NCI-H2107 treated with DMSO at 0.1 percent for 48 hours (cell line): Measurements from ENCODE around the gene CNN2.
A peak's percentile ranks its signal among the peaks of the same experiment; 100 is the strongest.

ENCODE experiments used
- DNase-seq: peaks from one replicate; lab custom pipeline; 2025; ENCODE audit not compliant: unreplicated experiment; lab: John Stamatoyannopoulos, UW

Gene CNN2

DNA sequence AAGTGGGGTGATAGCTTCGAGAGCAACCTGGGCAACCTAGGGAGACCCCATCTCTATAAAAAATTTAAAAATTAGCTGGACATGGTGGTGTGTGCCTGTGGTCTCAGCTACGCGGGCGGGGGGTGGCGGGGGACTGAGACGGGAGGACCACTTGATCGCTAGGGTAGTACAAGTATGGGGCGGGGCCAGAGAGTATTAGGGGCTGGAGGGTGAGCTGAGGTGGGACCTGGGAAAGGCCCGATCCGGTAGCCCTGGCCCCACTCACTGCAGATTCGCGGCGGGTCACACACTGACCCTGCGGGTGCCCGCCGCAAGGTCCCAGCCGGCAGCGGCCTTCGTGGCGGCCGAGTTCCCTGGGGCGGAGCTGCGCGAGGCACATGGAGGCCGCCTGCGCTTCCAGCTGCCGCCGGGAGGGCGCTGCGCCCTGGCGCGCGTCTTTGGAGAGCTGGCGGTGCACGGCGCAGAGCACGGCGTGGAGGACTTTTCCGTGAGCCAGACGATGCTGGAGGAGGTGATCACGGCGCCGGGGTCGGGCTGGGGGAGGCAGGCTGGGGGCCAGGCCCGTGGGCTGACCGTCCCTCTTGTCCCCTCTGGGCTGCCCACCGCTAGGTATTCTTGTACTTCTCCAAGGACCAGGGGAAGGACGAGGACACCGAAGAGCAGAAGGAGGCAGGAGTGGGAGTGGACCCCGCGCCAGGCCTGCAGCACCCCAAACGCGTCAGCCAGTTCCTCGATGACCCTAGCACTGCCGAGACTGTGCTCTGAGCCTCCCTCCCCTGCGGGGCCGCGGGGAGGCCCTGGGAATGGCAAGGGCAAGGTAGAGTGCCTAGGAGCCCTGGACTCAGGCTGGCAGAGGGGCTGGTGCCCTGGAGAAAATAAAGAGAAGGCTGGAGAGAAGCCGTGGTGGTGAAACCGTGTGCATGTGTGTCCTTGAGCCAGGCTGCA, 38.5 kb downstream of the CNN2 start:
- DNase-seq, result no peak

DNA sequence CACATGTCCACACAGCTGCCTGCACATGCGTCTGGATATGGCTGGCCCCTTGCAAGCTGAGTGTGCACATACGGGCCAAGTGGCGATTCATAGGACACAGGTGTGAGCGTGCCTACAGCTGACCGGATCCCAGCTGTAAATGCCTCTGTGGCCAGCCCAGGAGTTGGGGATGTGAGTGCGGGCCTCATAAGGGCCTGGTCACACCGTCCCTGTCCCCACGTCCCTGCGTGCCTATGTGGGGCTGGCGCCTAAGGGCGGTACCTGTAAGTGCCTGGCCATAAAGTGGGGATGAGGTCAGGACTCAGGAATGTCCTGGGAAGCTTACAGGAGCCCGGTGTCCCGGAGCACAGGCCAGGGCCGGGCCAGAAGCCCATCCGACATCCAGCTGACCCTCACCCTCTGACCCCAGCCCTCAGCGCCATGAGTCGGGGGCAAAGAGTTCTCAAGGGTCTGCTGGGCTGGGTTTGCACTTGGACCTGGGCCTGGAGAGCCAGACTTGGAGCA, 39.2 kb downstream of the CNN2 start:
- DNase-seq, result no peak

DNA sequence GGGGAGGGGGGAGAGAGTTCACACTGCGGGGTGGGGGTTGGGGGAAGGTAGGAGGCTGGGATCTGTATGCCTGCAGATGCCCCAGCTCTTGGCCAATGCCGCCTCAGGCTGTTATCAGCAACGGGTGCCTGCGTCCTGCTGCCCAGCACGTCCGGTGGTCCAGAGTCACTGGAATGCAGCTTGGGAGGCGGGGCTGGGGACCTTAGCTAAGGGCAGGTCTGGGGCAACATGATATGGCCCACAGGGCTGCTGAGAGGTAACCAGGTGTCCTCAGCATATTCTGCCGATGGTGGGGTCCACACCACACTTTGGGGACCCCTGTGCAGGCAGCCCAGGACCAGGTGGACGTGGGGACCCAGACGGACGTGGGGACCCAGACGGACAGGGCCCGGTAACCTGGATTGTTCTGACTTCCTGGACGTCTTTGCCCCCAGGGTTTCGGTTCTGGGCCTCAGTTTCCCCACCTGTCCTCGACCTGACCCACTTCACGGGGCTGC, 39.9 kb downstream of the CNN2 start:
- no peak for DNase-seq

DNA sequence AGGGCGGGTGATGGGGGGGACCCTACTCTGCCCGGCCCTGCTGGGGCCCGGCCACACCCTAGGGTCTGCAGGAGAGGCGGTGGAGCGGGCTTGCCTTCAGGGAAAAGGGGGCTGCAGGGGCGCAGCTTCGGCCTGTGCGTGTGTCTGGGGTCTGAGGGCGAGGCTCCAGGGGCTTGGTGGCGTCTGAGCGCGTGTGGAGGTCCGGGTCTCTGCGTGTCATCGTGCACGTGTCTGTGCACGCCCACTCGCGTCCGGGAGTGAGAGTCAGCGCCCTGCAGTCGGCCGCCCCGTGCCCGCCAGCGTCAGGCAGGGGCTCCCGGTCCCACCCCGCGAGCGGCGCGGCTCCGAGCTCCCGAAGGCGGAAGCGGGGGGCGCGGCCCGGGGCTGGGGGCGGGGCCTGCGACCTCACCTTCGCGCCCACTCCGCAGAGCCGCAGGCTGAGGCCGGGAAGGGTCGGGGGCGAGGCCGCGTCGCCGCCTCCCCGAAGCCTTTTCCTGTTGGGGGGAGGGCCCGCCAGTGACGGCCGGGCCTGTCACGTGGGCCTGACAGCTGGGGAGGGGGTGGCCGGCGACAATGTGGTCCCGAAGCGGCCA, 40.4 kb downstream of the CNN2 start, which contains the start of gene ARHGAP45:
Gene ARHGAP45, plus strand, starts transcription at position 420 of the 593 bp plus-strand sequence. CDS start 239 bp downstream, outside the sequence.
- DNase-seq, result no peak

DNA sequence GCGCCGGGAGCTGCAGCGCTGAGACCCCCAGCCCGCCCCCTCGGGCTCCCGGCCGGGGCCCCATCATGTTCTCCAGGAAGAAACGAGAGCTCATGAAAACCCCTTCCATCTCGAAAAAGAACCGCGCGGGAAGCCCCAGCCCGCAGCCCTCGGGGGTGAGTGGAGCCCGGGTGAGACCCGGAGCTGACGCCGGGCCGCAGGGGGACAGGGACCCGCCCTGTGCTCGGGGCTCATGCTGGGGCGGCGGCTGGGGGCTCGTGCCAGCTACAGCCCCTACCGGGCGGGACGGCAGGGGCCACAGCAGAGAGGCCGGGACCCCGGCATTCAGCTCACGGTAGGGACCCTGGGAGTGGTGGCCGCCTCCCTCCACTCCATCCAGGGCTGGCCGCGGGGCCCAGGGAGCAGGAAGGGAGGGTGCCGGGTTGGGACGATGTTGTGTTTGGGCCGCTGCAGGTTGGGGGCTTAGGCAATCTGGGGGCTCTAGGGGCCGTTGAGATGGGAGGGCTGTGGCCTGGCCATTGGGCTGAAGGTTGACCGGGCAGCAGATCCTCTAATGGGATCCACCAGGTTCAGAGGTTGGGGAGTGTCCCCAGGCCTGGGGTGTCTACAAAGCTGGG, 41.0 kb downstream of the CNN2 start:
- DNase-seq, result no peak

DNA sequence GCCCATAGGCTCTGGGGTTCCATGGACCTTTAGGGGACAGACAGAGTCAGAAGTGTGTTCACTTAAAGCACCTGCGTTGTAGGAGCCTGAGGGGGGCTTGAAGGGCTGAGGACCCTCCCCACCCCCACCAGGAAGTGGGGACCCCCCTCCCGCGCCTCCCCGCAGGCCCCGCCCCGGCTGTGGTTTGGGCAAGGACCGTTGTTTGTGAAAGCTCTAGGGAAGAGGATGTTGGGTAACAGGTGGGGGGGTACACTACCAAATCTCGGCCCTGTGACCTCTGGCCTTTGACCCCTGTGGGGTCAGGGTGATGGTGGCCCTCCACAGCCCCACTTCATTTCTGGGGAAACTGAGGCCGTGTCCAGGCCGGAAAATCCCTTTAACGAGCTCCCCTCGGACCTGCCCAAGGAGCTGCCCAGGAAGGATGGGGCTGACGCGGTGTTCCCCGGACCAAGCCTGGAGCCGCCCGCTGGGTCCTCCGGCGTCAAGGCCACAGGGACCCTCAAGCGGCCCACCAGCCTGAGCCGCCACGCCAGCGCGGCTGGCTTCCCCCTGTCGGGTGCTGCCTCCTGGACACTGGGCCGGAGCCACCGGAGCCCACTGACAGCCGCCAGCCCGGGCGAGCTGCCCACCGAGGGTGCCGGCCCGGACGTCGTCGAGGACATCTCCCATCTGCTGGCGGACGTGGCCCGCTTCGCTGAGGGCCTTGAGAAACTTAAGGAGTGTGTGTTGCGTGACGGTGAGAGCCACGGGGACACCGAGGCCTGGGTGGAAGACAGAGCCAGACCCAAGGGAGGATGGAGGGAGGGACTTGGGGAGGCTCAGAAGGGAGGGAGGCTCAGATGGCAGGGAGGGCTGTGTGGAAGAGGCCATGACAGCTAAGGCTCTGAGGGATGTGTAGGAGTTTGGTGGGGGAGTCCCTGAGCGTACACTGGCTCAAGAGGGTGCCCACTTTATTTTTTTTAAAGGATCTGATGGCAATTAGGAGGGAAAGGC, 41.9 kb downstream of the CNN2 start:
- no peak for DNase-seq

DNA sequence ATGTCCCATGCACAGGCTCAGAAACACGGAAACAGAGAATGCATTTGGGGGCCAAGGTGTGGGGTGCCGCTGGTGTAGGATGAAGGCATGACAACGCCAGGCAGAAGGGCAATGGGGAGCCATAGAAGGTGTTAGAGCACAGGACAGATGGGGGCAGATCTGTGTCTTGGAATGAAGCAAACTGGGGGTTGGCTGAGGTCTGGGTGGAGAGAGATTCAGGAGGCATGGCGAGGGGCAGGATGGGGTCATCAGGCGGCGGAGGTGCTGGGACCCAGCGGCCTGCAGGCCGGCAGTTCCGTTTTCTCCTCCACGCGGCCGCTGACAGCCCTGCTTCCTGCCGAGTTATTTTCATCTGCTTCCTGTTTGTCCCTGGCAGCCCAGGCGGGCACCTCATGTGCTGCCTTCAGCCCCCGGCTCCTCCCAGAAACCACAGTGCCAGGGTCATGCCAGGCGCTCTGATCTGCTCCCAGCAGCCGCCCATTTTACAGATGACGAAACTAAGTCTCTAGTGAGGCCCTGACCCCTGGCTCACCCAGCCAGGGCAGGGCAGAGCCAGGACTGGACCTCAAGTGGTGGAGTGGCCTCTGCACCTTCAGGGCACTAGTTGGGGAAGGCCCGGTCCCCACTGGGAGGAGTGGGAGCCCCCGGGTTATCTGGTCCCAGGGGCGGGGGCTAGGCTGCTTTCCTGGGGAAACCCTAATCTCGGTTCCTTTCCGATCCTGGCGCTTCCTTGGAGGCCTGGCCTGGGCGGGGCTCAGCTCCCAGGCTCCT, 42.8 kb downstream of the CNN2 start:
- no peak for DNase-seq

DNA sequence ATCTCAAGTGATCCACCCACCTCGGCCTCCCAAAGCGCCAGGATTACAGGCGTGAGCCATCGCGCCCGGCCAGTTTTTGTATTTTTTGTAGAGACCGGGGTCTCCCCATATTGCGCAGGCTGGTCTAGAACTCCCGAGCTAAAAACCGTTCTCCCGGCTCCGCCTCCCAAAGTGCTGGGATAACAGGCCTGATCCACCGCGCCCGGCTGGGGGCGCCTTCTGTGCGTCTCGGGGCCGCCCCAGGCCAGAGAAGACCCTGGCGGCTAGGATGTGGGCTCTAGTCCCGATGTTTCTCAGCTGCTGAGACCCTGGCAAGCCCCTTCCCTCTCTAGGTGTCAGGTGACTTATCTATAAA, 44.1 kb downstream of the CNN2 start:
- DNase-seq, result no peak

DNA sequence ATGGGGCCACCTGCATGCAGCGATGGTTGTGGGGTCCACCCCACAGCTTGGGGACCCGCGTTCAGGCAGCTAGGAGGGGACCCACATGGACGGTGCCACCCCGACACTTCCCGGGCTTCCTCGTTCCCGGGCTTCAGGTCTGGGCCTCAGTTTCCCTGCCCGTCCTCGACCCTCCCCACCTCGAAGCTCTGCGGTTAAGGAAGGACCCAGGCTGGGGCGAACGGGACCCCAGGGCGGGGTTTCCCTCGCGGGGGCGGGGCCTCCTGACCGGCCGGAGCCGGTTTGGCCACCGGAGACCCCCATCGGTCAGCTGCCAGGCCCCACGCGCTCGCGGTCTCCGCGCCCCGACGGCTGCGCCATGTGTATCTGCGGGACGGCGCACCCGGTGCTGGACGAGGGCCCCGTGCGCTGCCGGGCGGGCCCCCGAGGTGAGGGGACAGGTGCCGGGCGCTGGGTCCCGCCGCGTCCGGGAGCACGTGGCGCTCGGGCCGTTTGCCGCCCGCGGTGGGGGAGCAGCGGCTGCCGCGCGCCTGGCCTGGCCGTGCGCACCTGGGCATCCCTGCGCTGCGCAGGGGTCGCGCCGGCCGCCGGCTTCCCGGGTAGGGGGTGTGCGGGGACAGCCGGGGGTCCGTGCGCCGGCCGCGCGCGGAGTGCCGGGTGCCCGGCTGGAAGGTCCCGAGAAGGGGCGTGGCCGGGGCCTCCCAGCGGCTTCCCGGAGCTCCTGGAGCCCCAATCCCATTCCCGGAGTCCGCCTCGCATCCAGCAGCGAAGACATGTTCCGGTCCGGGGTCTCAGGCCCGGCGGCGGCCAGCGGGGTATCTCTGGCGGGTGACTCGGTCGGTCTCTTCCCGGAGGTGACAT, 44.8 kb downstream of the CNN2 start:
- no peak for DNase-seq

DNA sequence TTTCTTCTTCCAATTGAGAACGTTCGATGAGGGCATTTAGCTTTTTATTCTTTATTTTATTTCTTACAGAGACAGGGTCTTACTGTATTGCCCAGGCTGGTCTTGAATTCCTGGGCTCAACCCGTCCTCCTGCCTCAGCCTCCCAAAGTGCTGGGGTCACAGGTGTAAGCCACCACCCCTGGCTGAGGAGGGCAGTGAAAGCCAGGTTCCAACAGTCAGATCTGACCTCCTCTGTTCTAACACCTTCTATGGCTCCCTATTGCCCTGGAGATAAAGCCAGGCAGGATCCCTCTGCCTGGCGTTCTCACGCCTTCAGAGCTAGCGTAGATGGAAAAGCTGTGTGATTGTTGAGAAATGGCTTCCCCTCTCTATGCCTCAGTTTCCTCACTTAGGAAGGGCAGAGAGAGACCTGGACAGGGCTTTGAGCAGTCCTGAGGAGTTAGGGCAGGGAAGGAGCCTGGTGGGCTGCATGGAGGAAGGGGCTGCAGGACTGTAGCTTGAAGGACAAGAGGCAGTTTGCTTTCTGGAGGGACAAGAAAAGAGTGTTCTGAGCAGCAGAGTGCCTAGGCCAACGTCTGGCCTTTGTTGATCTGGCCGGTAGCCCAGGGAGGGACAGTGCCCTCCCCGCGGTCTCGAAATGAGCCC, 46.1 kb downstream of the CNN2 start:
- no peak for DNase-seq

DNA sequence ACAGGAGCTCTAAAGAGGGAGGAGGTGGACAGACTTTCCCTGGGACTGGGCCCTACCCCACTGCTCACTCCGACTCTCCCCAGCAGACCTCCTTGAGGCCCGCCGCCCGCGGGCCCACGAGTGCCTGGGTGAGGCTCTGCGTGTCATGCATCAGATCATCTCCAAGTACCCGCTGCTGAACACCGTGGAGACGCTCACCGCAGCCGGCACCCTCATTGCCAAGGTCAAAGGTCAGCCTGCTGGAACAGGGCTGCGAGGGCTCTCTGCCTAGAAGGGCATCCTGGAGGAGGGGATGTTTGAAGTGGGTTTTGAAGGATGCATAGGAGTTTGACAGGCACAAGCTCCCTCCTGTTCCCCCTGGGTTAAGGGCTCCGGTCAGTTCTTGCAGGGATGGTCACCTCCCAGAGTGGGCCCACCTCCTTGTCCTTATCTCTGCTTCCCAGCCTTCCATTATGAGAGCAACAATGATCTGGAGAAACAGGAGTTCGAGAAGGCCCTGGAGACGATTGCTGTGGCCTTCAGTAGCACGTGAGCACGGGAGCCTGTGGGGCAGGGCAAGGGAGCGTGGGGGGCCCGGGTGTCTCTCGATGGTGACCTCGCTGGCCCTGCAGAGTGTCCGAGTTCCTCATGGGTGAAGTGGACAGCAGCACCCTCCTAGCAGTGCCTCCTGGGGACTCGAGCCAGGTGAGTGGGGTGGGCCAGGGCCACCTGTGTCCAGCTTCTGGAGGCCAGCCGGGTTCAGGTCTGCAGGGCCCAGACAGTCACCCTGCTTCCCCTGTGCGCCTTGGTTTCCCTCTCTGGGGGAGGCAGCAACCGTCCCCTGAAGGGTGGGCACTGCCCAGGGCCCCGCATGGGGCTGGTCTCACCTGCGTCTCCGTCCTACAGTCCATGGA, 46.9 kb downstream of the CNN2 start:
- no peak for DNase-seq

DNA sequence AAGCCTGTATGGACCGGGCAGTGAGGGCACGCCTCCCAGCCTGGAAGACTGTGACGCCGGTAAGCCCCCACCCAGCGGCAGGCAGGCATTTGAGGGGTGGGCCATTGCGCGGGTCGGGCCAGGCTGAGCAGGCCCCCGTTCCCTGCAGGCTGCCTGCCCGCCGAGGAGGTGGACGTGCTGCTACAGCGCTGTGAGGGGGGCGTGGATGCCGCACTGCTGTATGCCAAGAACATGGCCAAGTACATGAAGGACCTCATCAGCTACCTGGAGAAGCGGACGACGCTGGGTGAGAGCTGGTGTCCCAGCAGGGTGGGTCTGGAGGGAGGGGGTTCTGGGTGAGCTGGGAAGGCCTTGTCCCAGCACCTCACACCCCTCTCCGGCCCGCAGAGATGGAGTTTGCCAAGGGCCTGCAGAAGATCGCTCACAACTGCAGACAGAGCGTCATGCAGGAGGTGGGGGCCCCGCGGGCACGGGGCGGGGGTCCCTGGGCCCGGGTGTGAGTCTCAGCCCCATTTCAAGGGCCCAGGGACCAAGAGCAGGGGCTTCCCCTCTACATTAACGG, 47.6 kb downstream of the CNN2 start:
- no peak for DNase-seq

DNA sequence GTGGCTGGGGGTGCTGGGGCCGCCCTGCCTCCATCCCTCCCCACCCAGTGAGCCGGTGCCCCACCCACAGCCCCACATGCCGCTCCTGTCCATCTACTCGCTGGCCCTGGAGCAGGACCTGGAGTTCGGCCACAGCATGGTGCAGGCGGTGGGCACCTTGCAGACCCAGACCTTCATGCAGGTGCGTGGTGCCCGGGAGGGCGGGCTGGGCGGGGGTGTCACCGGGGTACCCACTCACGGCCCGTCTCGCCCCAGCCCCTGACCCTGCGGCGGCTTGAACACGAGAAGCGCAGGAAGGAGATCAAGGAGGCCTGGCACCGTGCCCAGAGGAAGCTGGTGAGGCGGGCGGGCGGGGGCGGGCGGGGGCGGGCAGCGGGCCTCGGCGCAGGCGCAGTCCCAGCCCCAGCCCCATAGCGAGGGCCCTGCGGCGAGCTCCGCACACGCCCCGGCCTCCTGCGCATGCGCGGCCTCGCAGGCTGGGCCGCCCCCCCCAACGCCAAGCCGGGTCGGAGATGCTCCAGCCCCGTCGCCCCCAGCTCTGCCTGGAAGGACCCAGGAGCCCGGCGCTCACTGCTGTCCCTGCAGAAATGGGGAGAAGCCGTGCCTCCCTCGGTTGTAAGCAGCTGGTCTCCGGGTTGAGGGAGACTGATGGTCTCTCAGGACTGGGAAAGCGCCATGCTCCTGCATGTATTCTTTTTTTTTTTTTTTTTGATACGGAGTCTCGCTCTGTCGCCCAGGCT, 48.3 kb downstream of the CNN2 start:
- DNase-seq, result peak; percentile 65

DNA sequence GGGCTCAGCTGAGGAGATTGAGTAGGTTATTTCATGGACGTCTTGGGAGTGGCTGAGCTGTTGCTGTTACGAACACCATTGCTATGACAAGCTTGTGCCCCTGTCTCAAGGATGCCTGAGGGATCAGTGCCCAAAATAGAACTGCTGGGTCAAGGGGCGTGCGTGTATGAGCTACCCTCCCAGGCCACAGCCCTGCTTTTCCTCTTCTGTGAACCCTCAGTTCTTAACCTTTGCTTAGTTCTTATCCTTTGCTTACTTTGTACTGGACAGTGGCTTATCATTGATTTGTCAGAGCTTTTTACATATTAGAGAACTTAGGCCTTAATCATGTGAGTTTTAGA, 49.6 kb downstream of the CNN2 start:
- DNase-seq, result no peak

DNA sequence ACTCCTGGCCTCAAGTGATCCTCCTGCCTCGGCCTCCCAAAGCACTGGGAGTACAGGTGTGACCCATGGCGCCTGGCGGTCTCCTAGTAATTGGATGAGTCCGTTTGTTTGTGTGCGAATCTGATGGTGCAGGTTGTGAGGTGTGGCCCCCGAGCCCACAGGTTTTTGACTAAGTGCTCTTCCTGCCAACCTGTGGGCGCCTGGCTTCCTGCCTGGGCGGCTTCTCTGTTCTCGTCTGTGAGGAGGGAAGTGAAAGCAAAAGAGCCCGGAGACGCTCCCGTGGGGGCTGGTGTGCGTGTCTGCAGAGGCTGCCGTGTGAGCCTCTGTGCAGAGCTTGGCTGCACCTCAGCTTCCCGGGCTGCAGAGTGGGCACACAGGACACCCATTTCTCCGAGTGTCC, 50.5 kb downstream of the CNN2 start:
- DNase-seq, result no peak

DNA sequence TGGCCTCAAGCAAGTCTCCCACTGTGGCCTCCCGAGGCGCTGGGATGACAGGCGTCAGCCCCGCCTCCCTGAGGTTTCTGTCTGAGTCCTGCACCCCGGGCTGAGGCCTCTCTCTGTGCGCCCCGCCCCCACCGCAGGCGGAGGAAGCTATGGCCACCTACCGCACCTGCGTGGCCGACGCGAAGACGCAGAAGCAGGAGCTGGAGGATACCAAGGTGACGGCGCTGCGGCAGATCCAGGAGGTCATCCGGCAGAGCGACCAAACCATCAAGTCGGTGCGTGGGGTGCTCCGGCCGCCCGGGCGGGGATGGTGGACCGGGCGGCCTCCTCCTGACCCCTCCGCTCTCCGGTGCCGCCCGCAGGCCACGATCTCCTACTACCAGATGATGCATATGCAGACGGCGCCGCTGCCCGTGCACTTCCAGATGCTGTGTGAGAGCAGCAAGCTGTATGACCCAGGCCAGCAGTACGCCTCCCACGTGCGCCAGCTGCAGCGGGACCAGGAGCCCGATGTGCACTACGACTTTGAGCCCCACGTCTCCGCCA, 53.2 kb downstream of the CNN2 start:
- no peak for DNase-seq
